ENCODE data around the gene EEF2. TPM values are rescaled to one million over a fixed set of nuclear protein-coding genes. Genes with fewer than 3 reads are reported as not detected.

EEF2 gene
- total RNA-seq, 2 experiments from 2014 or later: 1,633 to 3,507 TPM

GRCh38 chr19:3981373-3981735 is 3.9 kb downstream of the EEF2 start:
- intact Hi-C loops (cut with micrococcal nuclease; ENCODE audit: unreplicated experiment): no loop called here
- Histone ChIP-seq H3K9me2 (ENCODE audit: insufficient read depth, low read length) (no peaks in the 10 kb centered on the region), H3K36me3 (ENCODE audit: insufficient read depth, low read length) (peaks cover 88% of the 10 kb centered on the region), H3K27ac (ENCODE audit: low read depth, low read length, poor library complexity, severe bottlenecking) (no peak overlapping the region), H2AFZ (ENCODE audit: low read length) (no peak overlapping the region), H3K9me3 (ENCODE audit: low read length) (no peaks in the 10 kb centered on the region), H3K4me1 (ENCODE audit: insufficient read depth, low read length, poor library complexity, severe bottlenecking) (peaks cover 14% of the 10 kb centered on the region), H4K20me1 (ENCODE audit: insufficient read depth, low read length) (peaks cover 56% of the 10 kb centered on the region), H3K79me2 (ENCODE audit: insufficient read depth, low read depth, low read length) (peaks cover 68% of the 10 kb centered on the region), H3K4me2 (ENCODE audit: low read length) (no peak overlapping the region), H3K4me3 (ENCODE audit: low read depth, low read length, poor library complexity, severe bottlenecking) (no peak overlapping the region)
- POLR2A ChIA-PET: no interaction called here
- CTCF ChIA-PET (ENCODE audit: unreplicated experiment): interaction anchor here (0.6 kb wide), 1 partner anchor 12 kb away, joined by 4 read pairs; no protein-coding TSS in a partner anchor
- DNase-seq (ENCODE audit: low spot score): no peak
- TF ChIP-seq EZH2phosphoT487 (IDR thresholded peaks at IDR 0.05; ENCODE audit: borderline replicate concordance, low read depth, low read length) (no peak), CTCF (conservative IDR thresholded peaks at IDR 0.05; ENCODE audit: low read length) (no peak)
- BruUV-seq (replicated peaks): no TSS peak

GRCh38 chr19:3980353-3981251 is 4.7 kb downstream of the EEF2 start:
- BruUV-seq (replicated peaks): TSS peak; percentile 15
- H3K79me2 ChIP-seq (ENCODE audit: insufficient read depth, low read depth, low read length): peaks cover 65% of the 10 kb centered on the region
- no peak overlapping the region for H3K27ac ChIP-seq (ENCODE audit: low read depth, low read length, poor library complexity, severe bottlenecking)
- CTCF ChIA-PET (ENCODE audit: unreplicated experiment): no interaction called here
- H3K9me2 ChIP-seq (ENCODE audit: insufficient read depth, low read length): no peaks in the 10 kb centered on the region
- H4K20me1 ChIP-seq (ENCODE audit: insufficient read depth, low read length): peaks cover 60% of the 10 kb centered on the region
- H3K4me3 ChIP-seq (ENCODE audit: low read depth, low read length, poor library complexity, severe bottlenecking): no peak overlapping the region
- H3K9me3 ChIP-seq (ENCODE audit: low read length): no peaks in the 10 kb centered on the region
- POLR2A ChIA-PET: no interaction called here
- H3K4me1 ChIP-seq (ENCODE audit: insufficient read depth, low read length, poor library complexity, severe bottlenecking): peaks cover 12% of the 10 kb centered on the region
- no peak overlapping the region for H3K4me2 ChIP-seq (ENCODE audit: low read length)
- DNase-seq (ENCODE audit: low spot score): no peak
- TF ChIP-seq CTCF (conservative IDR thresholded peaks at IDR 0.05; ENCODE audit: low read length) (no peak), EZH2phosphoT487 (IDR thresholded peaks at IDR 0.05; ENCODE audit: borderline replicate concordance, low read depth, low read length) (no peak)
- peaks cover 96% of the 10 kb centered on the region for H3K36me3 ChIP-seq (ENCODE audit: insufficient read depth, low read length)
- no peak overlapping the region for H2AFZ ChIP-seq (ENCODE audit: low read length)
- intact Hi-C loops (cut with micrococcal nuclease; ENCODE audit: unreplicated experiment): no loop called here
